Esophagus muscularis mucosa (tissue), 4 donors: Measurements from ENCODE around the gene BMAL1. TPM values are rescaled to one million over a fixed set of nuclear protein-coding genes. Genes with fewer than 3 reads are reported as not detected.

Experiments used
- DNase-seq: peaks from one replicate; pipeline ENCODE4 v3.0.0-alpha.2; 2017; ENCODE audit errors: extremely low spot score
- H3K27ac ChIP-seq, 4 donors: fragments of 200-600 bp; sonication (generic); replicated peaks in 1 of 4; 1 replicate in 3 of 4; 2 replicates in 1 of 4; pipeline ENCODE4 v1.5.1; 2016 to 2019; ENCODE audit warnings: mild to moderate bottlenecking in 1 of 4
- H3K27me3 ChIP-seq, 4 donors: fragments of 200-600 bp; sonication (generic); one replicate each; pipeline versions ENCODE4 v1.5.1 to v1.6.0; 2016 to 2019
- H3K36me3 ChIP-seq, 4 donors: fragments of 200-600 bp; sonication (generic); one replicate each; pipeline ENCODE4 v1.5.1; 2016 to 2019
- H3K4me1 ChIP-seq, 4 donors: fragments of 200-600 bp; sonication (generic); one replicate each; pipeline ENCODE4 v1.5.1; 2016 to 2019
- H3K4me3 ChIP-seq, 4 donors: fragments of 200-600 bp; sonication (generic); 1 replicate in 2 of 4; 2 replicates in 2 of 4; pipeline ENCODE4 v1.5.1; 2016 to 2019; ENCODE audit warnings: mild to moderate bottlenecking in 4 of 4, moderate library complexity in 1 of 4
- H3K9me3 ChIP-seq, 4 donors: fragments of 200-600 bp; sonication (generic); 1 replicate in 3 of 4; 2 replicates in 1 of 4; pipeline ENCODE4 v1.5.1; 2016 to 2019
- EP300 ChIP-seq: sonication (generic); formaldehyde crosslinking; IDR thresholded peaks from one replicate; pipeline ENCODE4 v1.6.1; 2017; ENCODE audit warnings: antibody characterized with exemption
- POLR2A ChIP-seq: fragments of 450-650 bp; IDR thresholded peaks from one replicate; pipeline ENCODE4 v1.6.1; 2017; ENCODE audit warnings: antibody characterized with exemption, moderate library complexity, mild to moderate bottlenecking, low read depth
- POLR2AphosphoS5 ChIP-seq, 2 donors: sonication (generic); formaldehyde crosslinking; IDR thresholded peaks; one replicate each; pipeline ENCODE4 v1.6.1; 2017; ENCODE audit warnings: antibody characterized with exemption in 2 of 2
- whole genome bisulfite sequencing: methylation state at CpG from one replicate; pipeline ENCODE4 v1.1.5; 2018; 5-methylcytosine and 5-hydroxymethylcytosine counted together
- intact Hi-C: fragments of 100-400 bp; cut with DNase I; formaldehyde crosslinking; loops from one replicate; pipeline ENCODE4 v1.15.1; 2023
- total RNA-seq, 4 donors: library from RNA; depleted of rRNA; stranded (reverse); fragments of >200 nt; gene quantifications; one replicate each; pipeline versions ENCODE4 v1.1.0 to v1.2.1, GENCODE V29; 2016
- TF ChIP-seq, protein P1 (sequence below), 3 experiments: fragments of 200-600 bp in 2 of 3; fragments of 450-650 bp in 1 of 3; sonication (generic) in 2 of 3; IDR thresholded peaks; one replicate each; pipeline ENCODE4 v1.5.1; 2017 to 2019; ENCODE audit warnings: antibody characterized with exemption in 3 of 3, mild to moderate bottlenecking in 2 of 3, moderate library complexity in 1 of 3

BMAL1 gene
- total RNA-seq, 4 donors from 2014 or later = 31.1 to 36.4 (median 33.9) TPM

DNA sequence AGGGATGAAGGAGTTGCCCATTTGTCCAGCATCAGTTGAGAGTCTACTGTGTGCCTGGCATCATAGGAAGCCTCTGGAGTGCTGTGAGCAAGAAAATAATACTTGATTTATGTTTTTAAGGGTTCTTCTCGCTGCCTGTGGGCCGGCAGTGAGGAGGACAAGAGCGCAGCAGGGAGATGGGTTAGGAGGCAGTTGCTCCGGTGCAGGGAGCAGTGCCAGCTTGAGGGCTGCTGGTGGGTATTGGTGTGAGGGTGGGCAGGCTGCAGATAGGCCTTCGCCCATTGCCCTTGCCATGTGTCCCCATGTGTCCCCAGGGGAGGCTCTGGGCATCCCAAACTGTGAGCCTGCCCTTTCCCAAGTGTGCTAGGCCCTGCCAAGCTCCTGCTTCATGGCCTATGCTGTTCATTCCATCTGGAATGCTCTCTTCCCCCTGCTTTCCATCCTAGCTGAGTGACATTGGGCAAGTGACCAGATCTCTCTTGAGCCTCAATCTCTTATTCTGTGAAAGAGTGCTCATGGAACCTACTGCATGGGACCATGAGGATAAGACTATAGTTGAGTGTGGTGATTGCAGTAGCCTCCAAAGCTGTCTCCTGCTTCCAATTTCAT lies 19.8 kb downstream of the BMAL1 start:
- TF ChIP-seq, protein P1, sequence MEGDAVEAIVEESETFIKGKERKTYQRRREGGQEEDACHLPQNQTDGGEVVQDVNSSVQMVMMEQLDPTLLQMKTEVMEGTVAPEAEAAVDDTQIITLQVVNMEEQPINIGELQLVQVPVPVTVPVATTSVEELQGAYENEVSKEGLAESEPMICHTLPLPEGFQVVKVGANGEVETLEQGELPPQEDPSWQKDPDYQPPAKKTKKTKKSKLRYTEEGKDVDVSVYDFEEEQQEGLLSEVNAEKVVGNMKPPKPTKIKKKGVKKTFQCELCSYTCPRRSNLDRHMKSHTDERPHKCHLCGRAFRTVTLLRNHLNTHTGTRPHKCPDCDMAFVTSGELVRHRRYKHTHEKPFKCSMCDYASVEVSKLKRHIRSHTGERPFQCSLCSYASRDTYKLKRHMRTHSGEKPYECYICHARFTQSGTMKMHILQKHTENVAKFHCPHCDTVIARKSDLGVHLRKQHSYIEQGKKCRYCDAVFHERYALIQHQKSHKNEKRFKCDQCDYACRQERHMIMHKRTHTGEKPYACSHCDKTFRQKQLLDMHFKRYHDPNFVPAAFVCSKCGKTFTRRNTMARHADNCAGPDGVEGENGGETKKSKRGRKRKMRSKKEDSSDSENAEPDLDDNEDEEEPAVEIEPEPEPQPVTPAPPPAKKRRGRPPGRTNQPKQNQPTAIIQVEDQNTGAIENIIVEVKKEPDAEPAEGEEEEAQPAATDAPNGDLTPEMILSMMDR (IDR thresholded peaks at IDR 0.05) = no peak
- TF ChIP-seq POLR2A (no peak), EP300 (no peak), POLR2AphosphoS5 (IDR thresholded peaks at IDR 0.05) (no peak)
- no peak for DNase-seq
- intact Hi-C loops = no loop called here
- H3K4me3 ChIP-seq = no peak overlapping the region
- no peaks in the 10 kb centered on the region for H3K36me3 ChIP-seq
- no peak overlapping the region for H3K27ac ChIP-seq
- no peaks in the 10 kb centered on the region for H3K9me3 ChIP-seq
- no peaks in the 10 kb centered on the region for H3K27me3 ChIP-seq
- WGBS = 93% methylated on average over 5 of the region's 5 CpGs
- peaks cover 39 to 92% (median 61%) of the 10 kb centered on the region in 4 donors for H3K4me1 ChIP-seq

DNA sequence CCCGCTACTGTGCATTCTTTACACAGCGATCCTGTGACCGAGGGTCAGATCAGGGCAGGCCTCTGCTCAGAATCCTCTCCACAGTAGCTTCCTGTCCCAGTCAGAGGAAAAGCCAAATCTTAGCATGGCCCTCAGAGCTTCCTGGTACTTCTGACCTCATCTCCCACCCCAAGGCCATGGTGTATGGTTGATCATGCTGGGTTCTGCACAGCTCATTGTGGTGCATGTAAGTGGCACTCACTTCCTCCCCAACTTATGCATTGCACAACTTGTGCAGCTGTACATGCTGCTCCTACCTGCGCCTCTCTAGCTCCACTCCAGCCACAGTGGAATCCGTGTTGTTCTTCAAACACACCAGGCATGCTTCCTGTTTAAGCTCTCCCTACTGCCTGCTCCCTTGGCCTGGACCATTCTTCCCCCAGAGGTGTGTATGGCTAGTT lies 20.3 kb downstream of the BMAL1 start:
- 57% methylated on average over 5 of the region's 5 CpGs for WGBS
- Histone ChIP-seq H3K9me3 (no peaks in the 10 kb centered on the region), H3K27me3 (no peaks in the 10 kb centered on the region), H3K4me1 (peaks cover 39 to 90% (median 59%) of the 10 kb centered on the region in 4 donors), H3K4me3 (no peak overlapping the region), H3K36me3 (no peaks in the 10 kb centered on the region), H3K27ac (no peak overlapping the region)
- TF ChIP-seq EP300 (no peak), POLR2A (no peak), POLR2AphosphoS5 (IDR thresholded peaks at IDR 0.05) (no peak)
- TF ChIP-seq, protein P1 (IDR thresholded peaks at IDR 0.05) = no peak
- DNase-seq = no peak
- intact Hi-C loops = no loop called here

DNA sequence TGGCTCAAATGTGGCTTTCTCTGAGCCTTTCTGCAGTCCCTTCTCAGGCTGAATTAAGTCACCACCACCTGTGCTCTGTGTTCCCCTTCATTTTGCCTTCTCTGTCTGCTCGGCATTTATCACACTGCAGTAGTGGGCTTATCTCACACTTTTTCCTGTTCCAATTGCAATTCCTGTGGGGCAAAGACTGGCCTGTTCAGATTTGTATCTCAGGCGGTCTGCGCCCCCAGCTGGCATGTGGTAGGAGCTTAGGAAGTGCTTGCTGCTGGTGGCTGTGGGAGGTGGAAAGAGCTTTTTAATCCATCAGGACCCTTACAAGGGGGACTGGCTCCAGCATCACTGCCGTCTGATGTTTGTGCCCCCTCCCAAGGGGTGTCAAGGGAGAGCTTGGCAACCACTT lies 21.2 kb downstream of the BMAL1 start:
- 75% methylated on average over 4 of the region's 4 CpGs for WGBS
- intact Hi-C loops = no loop called here
- Histone ChIP-seq H3K27ac (no peak overlapping the region), H3K36me3 (no peaks in the 10 kb centered on the region), H3K27me3 (no peaks in the 10 kb centered on the region), H3K4me3 (no peak overlapping the region), H3K4me1 (peaks cover 36 to 90% (median 54%) of the 10 kb centered on the region in 4 donors), H3K9me3 (no peaks in the 10 kb centered on the region)
- no peak for DNase-seq
- TF ChIP-seq POLR2A (no peak), POLR2AphosphoS5 (IDR thresholded peaks at IDR 0.05) (no peak), EP300 (no peak)
- TF ChIP-seq, protein P1 (IDR thresholded peaks at IDR 0.05) = no peak

DNA sequence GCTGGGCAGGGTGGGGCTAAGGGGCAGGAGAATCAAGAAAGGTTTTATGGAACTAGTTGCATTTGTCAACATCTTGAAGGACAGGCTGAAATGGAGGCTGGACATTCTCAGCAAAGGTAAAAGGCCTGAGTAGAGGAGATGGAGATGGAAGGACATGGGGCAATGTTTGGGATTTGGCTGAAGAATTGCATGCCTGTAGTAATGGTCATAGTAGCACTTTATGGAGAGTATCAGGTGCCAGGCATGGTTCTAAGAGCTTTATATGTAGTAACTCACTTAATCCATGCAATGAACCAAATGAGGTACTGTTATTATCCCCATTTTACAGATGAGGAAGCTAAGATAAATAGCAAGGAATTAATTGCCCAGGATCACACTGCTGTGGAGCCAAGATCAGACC lies 23.9 kb downstream of the BMAL1 start:
- H3K4me1 ChIP-seq = peaks cover 49 to 94% (median 61%) of the 10 kb centered on the region in 4 donors

More for the DNA sequence above, 23.9 kb downstream of the BMAL1 start:
- no peak for DNase-seq
- intact Hi-C loops = no loop called here
- no peak for TF ChIP-seq POLR2AphosphoS5 (IDR thresholded peaks at IDR 0.05)
- TF ChIP-seq, protein P1 (IDR thresholded peaks at IDR 0.05) = no peak
- TF ChIP-seq EP300 = no peak
- TF ChIP-seq POLR2A = no peak
- no peaks in the 10 kb centered on the region for H3K36me3 ChIP-seq
- H3K27ac ChIP-seq = no peak overlapping the region
- no peaks in the 10 kb centered on the region for H3K9me3 ChIP-seq
- no peak overlapping the region for H3K4me3 ChIP-seq
- H3K27me3 ChIP-seq = no peaks in the 10 kb centered on the region
